Hematopoietic multipotent progenitor cell treated with erythropoietin and hydrocortisone succinate and interleukin-3 and kit ligand, for 17 days (in vitro differentiated cells): ENCODE results near the gene KRT74.

Experiments used
- DNase-seq: peaks from one replicate; pipeline ENCODE4 v3.0.0-alpha.2; 2015; ENCODE audit warnings: low spot score

Gene KRT74

DNA sequence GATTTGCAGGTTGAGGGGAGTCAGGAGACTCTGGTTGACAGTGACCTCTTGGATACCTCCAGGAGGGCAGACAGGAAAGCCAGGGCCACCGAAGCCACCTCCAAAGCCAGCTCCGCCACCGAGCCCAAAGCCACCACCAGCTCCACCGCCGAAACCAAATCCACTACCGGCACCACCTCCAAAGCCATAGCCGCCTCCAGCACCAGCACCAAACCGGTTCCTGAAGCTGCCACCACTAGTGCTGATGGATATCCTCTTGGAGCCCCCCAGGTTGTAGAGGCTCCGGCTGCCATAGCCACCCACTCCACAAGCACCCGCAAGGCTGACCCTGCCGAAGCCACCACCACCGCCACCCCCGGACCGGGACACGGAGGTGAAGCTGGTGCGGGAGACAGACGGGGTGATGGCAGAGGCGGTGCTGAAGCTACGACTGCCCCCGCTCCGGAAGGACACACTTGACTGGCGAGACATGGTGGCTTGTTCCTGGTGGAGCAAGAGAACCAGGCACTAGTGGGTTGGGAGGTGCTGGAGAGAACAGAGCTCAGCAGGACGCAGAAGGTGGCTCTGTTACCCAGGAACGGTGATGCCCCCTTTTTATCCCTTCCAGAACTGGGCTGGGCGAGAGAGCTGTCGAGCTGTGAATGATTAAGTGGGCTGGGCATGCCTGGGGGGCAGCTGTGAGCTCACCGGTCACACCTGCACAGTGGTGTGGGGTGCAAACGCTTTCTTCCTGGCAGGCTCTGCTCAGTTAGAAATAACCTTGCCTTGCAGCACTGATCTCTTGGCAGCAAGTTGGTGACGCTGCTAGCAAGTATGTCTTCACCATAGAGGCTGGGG, 53.6 kb downstream of the KRT74 start, which contains the start of gene KRT5:
Gene KRT5 (minus strand): TSS at position 569 of the 837 bp plus-strand sequence. CDS start 98 bp downstream, at position 471.
- no peak for DNase-seq

- DNase-seq: no peak
These were observed 54.3 kb downstream of the KRT74 start for GRCh38 chr12:52519387-52519703.

- DNase-seq: no peak
These were observed 54.9 kb downstream of the KRT74 start for GRCh38 chr12:52518574-52519386.

DNA sequence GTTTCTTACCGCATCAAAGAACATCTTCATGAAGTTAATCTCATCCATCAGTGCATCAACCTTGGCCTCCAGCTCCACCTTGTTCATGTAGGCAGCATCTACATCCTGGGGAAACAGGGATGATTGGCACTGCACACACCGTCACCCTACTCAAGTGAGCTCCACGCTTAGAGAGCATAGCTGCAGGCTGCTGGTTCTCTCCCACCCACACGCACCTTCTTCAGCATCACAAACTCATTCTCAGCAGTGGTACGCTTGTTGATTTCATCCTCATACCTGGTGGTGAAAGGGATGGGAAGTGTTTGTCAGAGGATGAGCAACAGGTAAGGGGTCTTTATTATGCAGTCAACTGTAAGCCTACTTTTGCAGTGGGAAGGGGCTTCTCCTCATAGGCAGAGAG, 55.8 kb downstream of the KRT74 start:
- DNase-seq: no peak

GRCh38 chr12:52517005-52517835, 56.4 kb downstream of the KRT74 start:
- no peak for DNase-seq

GRCh38 chr12:52515927-52516831, 57.5 kb downstream of the KRT74 start:
- no peak for DNase-seq
